ENCODE results near the gene FAAH.
A peak's percentile ranks its signal among the peaks of the same experiment; 100 is the strongest.

The FAAH gene

DNA sequence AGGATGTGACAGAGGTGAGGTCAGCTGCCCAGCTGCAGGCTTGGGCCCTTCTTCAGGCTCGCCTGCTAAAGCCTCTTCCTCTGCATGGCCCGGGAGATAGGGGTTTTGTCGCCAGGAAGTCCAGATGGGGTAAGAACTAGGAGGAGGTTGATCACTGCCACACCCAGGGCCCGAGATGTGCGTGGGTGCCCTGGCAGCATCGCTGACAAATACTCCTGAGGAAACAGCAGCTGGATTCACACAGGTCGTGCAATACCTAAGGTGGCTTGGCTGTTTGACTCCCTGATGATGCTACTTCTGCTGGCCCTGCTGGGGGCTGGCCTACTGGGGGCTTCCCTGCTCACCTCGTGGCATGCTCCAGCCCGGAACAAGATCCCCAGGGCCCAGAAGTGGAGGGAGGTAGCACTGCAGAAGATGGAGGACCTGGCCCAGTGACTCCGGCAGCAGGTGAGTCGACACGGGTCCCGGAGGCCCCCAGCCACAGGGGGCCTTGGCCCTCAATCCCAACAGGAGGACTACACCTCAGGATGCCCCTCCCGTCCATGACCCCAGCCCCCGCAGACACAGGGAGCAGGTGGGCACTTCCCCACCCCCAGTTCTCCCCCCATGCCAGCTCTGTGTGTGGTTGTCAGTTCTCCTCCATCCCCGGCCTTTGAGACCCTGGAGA is 29.6 kb downstream of the FAAH start:
- no peak for DNase-seq

DNA sequence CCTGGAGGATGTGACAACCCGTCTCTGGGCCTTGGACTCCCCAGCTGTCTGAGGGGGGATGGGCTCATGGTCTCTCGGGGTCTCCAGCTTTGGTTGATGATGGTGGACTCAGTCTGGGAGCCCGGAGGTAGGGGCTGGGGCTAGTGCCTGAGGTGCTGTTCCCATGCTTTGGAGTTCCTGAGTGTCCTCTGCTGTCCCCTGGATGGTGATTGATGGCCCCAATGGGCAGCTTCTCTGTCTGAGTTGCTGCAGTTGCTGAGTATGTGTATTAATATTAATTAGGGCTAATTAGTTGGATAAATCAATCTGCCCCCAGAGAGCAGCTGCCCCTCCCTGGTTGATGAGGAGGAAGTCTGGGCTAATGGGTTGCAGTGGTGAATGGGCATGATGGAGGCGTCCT is 30.6 kb downstream of the FAAH start:
- DNase-seq, result no peak

DNA sequence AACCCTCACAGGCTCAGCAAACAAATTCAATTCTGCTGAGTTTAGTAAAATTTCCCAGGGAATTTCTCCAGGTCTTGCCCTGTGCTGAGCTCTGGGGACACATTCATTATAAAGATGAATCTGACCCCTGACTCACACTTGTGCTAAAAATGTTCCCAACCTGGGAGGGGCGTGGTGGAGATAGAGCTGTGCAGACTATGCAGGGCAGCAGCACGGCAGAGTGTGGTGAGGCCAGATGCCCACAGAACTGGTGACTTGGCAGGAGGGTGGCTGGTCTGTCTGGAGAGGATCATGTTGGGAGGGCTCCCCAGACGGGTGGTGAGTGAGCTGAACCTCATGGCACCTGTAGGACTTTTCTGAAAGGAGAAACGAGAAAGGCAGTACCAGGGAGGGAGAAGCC is 31.6 kb downstream of the FAAH start:
- DNase-seq, result no peak

DNA sequence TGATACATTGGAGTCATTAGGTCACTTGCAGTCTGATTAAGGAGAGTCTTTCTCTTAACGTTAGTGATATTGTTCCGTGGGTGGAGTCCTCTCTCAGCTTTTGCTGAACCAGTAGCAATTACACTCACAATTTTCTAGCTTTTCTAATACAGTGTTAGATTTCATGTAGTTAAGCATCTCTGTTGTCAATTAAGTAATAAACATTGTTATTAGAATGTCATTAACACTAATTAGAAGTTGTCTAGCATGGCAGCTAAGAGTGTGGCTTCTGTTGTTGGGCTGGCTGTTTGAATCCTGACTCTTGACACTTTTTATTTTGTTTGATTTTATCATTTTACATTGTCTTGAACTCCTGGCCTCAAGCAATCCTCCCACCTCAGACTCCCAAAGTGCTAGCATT is 33.4 kb downstream of the FAAH start:
- DNase-seq, result no peak

DNA sequence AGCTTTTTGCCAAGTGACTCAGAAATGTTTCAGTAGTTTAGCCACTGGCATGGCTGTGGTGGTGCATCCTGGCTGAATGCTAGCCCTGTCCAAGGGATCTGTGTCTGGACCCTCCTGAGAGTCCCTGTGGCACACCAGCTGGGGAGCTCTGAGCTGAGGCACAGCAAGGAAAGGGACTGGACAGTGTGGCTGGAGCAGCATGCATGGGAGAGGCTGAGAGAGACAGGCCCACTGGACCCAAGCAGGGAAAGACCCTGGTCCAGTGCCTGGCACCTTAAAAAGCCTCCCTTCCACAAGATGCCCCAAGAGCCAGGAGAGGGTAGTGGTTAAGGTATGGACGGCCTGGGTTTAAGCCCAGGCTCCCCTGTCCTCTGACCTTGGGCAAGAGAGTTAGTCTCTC is 35.3 kb downstream of the FAAH start:
- DNase-seq, result no peak

DNA sequence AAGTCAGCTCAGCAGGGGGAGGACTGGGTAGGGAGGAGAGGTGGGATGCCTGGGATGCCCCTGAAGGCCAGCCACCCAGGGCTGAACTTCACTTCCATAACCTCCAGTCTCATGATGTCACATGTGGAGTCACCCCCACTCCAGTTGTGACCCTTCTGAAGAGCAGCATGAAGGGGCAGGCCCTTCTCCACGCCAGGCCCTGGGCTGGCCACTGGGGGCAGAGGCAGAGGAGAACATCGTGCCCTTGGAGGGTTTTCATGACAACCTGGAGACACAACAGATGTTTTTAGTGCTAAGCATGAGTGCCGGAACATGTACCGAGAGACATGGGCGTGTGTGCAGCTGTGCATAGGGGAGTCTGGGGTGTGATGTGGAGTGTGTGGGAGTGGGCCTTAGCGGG is 37.6 kb downstream of the FAAH start:
- DNase-seq, result no peak

DNA sequence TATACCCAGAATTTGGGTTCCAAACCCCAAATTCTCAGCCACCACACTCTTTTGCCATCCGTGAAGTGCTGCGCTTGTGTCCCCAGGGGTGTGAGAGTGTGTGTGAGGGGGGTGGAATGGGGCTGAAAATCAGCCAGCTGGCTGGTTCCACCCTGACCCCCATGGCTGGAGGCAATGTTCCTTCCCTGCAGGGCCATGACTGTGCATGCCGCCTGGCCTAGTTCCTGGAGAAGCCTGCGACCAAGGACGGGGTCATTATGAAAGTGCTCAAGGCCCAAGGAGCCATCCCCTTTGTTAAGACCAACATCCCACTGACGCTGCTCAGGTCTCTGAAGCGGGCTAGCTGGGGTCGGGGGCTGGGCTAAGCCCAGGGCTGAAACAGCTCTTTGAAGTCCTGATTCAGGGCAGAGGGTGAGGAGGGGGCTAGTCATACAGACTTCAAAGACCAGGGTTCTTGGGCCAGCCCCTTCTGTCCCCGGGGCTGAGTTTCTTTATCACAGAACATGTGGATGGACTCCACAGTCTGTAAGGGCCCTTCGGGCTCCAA is 38.7 kb downstream of the FAAH start:
- DNase-seq, result no peak

DNA sequence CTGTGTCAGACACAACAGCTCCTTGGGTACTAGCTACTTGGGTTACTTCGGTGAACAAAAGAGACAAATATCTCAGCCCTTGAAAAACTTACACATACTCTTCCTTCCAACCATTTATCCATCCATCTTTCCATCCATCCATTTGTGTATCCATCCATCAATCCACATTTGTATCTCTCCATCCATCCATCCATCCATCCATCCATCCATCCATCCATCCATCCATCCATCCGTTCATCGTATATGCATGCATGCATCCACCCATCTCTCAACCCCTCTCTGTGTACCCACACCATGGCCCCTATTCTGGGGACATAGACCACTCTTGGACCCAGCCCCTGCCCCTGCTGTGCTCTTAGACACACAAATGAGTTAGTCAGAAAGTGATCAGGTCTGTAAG is 40.2 kb downstream of the FAAH start:
- DNase-seq, result no peak

DNA sequence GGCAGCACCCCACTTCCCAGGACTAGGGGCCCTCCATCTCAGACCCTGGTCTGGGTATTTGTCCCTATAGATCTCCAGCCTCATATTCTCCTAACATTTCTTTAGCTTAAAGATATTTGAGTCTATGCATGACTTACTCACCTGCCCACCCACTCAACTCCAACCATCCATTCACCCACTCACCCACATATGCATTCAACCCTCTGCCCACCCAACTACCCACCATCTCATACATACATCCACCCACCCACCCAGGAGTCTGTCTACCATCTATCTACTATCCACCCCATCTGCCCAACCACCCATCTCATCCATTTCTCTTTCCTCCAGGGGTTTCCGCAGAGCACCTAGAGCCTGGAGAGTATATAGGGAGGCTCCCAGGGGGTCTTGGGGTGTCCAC is 42.7 kb downstream of the FAAH start:
- DNase-seq, result no peak

DNA sequence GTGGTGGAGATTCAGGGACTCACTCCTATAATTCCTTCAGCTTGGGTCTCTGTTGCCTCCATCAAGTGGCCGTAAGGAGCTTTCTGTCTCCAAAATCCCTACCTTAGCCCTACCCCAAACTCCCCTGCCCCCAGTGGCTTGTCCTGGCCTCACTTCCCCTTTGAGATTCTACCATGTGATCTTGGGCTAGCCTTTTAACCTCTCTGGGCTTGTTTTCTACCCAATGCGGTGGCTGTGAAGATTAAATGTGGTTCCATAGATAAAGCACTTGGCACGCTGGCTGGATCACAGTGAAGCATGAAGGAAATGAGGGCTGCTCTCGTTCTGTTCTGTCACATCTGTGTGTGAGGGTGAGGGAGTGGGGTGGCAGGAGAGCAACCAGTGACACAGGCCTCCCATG is 43.6 kb downstream of the FAAH start:
- DNase-seq, result no peak

DNA sequence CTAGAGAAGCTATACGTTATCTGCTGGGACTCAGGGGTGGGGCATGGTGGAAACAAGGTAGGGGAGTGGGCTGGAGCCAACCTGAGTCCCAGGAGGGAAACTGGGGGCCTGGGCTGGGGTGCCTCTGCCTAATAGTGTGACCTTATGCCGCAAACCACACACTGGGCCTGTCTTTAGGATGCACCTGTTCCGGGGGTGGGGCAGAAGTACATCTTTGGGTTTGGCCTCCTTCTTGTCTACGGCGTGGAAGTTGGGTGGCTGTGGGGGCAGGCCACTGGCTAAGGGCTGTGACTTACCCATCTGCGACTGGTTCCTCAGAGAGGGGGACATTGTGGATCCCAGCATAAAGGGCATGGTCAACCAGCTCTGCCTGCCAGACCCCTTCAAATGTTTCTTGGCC is 44.2 kb downstream of the FAAH start:
- DNase-seq, result no peak

DNA sequence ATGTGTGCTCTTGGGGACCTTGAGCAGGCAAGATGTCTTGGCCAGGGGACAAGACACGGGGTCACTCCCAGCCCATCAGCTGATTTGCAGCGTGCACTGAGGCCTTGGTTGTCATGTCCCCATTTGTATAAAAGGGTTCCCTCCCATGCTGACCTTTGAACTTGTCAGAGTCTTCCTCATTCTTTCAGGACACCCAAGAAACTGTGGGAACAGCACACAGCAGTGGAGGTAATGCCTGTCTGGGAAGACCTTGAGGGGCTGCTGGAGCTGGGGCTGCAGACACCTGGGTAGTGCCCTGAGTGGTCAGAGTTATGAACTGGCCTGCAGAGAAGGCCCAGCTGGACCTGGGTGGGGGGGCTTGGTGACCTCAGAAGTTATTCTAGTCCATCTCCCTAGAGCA is 46.4 kb downstream of the FAAH start:
- DNase-seq, result no peak

DNA sequence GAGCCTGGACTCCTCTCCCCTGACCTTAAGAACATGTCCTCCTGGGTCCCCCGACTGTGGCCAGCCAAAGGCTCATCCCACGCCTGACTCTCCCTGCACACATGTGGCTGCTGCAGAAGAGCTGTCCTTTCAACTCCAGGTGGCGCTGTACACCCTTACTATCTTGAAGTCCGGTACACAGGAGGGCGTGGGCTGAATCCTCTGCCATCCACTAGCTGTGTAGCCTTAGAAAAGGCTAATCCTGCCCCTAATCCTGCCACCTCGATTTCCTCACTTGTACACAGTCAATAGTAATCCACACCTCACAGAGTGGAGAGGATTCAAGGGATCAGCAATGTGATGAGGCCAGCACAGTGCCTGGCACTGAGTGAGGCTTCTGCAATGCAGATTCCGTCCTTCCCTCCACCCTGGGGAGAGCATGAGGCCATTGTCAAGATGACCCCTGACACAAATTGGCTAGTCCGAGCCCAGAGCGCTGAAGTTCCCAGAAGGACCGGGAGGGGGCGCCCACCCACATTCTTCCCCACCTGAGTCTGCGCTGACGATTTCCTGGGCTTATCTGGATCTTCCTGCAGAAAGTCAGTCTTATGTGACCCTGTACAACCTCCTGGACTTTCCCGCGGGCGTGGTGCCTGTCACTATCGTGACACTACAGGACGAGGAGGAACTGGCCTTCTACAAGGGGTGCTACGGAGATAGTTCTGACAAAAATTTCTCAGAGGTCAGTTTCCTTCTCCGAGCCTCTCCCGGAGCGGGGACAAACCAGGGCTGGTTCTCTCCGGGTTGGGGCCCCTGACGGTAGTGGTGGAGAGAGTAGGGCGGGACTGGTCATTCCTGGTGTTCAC is 48.4 kb downstream of the FAAH start:
- peak; percentile 63 for DNase-seq

DNA sequence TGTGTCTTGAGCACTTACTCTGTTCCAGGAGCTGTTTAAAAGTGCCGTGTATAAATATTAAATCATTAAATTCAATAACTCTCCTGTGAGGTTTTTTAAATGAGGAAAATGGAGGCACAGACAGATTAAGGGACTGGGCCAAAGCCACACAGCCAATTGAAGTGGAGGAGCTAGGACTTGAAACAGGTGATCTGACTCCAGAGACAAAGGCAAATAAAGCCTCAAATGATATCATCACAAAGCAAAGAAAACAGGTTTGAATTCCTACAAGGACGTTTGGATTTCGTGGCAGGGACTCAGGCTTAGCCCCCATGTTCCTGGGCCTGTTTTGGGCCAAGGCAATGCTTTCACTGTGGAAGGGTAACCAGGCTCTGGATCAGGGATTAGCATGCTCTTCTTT is 50.3 kb downstream of the FAAH start:
- DNase-seq, result no peak

DNA sequence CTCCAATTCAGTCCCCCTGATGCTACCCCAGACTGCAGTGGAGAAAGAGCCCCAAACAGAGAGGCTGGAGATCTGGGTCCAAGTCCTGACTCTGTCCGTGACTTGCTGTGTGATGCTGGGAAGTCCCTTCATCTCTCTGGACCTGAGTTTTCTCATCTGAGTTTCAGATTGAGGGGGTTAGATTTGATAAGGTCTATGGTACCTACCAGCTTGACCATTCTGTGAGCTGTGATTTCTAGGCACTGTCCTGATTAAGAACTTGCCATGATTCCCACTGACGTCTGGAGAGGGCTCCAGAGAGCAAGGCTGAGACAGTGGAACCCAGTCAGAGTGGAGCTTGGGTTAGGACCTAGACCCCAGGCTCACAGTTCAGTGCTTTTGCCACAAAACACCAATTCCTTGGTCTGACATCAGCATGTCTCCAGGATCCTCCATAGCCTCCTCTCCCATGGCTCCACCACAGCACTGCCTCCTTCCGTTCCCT is 51.7 kb downstream of the FAAH start:
- no peak for DNase-seq

DNA sequence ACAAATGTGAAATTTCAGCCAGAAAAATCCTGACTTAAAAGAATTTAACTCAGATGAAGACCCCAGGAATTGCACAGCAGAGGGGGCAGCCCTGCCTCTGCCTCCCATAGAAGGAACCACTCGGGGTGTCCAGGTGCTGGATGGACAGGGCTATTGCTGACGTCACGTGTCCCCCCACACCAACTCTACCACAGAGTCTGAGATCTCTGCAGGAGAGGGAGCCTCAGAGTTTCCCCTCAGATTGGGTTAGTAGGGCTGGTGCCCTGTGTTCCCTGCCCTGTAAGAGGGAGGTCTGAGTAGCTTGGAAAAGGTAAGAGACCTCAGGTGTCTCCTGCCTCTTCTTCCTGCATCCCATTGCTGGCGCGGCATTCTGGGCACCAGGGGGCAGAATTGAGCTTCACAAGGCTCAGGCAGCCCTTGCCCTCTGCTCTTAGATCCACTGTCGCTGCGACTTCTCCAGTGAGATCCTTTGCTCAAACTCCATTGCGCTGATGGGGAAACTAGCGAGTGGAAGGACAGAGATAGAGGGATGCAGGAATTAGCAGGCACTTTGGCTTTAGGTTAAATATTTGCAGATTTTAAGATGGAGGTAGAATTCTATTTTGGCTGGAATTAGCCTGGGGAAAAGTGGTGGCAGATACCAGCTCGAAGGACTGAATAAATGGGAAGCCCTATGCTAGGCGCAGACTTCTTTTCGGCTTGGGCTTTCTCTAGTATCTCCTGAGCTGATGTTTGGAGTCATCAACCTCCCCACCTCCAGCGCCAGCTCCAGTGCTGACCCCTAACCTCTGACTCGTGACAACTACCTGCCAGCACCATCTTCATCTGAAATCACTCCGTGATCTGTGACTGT is 52.8 kb downstream of the FAAH start:
- DNase-seq, result peak; percentile 75

DNA sequence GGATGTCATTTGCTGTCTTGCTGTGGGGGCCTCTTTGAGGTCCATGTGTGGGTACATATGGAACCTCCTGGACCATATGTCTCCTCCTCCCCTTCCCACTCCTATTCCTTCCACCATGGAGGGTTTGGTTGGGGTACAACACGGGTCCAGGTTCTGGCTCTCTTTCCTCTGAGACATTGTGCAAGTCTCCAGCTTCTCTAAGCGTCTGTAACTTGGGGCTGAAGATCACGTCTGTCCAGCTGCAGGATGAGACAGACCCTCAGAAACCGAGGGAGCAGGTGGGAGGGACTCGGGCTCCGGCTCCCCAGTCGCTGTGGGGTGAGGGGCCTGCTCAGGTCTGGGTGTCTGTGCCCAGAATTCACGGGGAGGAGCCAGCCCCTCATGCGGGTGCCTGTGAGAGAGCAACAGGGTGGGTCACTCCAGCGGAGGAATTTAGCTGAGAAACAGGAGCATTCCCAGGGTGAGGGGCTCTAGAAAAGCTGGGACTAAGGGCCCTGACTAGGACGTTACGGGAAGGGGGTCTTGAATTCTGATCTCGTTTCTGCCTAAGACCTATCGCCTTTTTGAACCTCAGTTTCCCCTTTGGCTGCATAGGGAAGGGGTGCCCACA is 53.5 kb downstream of the FAAH start:
- DNase-seq, result no peak

DNA sequence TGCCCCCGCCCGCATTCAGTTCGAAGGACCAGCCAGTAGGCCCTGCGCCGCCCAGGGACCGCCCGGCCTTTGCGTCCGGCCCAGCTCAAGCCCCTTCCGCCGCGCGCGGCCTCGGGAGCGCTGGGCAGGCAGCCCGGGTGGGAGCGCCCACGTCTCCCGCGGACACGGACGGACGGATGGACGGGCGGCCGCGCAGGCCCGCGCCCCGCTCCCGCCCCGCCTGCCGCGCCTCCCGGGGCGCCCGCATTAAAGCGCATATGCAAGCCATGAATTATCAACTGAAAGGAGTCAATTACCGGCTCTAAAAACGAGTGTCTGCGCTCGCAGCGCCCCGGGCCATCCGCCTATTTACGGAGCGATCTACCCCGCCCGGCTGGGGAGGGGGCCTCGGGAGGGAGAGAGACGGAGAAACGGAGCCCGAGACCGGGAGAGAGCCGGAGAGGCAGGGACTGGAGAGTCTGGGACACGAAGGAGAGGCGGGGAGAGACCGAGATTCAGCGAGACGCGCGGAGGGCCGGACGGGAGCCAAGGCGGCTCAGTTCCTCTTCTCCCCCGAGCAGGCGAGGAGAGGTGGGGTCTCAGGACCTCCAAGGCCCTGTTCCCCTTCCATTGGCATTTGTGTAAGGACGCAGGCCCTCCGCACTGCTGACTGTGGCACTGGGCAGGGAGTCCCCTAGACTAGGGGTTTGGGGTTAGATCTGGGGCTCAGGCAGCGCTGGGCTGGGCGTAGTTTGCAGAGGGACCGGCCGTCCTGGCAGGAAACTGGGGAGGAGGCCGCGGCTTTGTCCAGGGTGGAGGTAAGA is 54.2 kb downstream of the FAAH start:
- DNase-seq, result no peak

DNA sequence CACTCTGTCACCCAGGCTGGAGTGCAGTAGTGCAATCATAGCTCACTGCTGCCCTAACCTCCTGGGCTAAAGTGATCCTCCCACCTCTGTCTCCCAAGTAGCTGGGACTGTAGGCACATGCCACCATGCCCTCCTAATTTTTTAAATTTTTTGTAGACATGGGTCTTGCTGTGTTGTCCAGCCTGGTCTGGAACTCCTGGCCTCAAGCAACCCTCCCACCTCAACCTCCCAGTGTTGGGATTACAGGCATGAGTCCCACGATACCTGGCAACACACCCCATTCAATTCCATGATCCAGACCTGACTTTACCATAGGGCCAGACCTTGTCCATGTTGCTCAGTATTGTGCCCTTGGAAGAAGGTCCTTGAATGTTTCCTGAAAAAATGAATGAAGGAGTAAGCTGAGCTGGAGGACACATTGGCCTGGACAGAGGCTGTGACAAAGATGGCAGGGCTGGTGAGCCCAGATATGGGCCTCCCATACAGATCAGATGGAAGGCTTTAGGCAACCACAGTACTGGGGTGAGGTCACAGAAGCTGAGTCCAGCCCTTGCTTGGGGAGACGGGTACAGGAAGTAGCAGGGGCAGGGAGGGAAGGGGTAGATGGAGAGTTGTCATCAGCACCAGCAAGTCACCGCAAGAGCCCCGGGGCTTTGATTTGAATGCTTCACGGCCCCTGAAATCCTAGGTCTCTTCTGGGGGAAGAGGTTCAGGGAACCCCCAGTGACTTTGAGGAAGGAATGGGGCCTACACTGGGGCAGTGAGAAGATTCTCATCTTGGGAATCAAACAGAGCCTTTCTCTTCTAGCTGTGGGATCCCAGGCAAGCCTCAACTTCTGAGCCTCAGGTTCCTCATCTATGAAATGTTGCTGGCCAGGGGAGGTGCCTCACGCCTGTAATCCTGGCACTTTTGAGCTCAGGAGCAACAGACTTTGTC is 55.4 kb downstream of the FAAH start:
- no peak for DNase-seq

DNA sequence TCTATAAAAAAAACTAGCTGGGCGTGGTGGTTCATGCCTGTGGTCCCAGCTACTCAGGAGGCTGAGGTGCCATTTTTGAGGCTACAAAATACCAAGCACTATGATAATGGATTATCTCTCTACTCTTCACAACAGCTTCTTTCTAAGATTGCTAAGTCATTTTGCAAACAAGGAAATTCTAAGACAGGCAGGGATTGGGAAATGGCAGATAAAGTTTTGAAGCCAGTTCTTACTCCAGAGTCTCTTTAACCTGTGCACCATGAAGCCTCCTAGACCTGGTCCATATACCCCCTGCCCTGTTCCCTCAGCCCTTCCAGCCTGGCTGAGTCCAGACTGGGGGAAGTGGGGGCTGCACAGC is 56.0 kb downstream of the FAAH start:
- no peak for DNase-seq
